Sigmoid colon (tissue), 7 donors: Measurements from ENCODE around the gene RGS9. TPM values are rescaled to one million over a fixed set of nuclear protein-coding genes. Genes with fewer than 3 reads are reported as not detected.

ENCODE experiments used
- DNase-seq: peaks from one replicate; pipeline ENCODE4 v3.0.0-alpha.2; 2019
- H3K27ac ChIP-seq, 4 donors: fragments of 200-600 bp; sonication (generic); one replicate each; pipeline ENCODE4 v1.5.1; 2016 to 2019; ENCODE audit warnings: mild to moderate bottlenecking in 1 of 4
- H3K27me3 ChIP-seq, 3 donors: fragments of 200-600 bp; sonication (generic); one replicate each; pipeline ENCODE4 v1.5.1; 2019; ENCODE audit warnings: mild to moderate bottlenecking in 1 of 3
- H3K36me3 ChIP-seq, 4 donors: fragments of 200-600 bp; sonication (generic); one replicate each; pipeline ENCODE4 v1.5.1; 2016 to 2019
- H3K4me1 ChIP-seq, 4 donors: fragments of 200-600 bp; sonication (generic); one replicate each; pipeline ENCODE4 v1.5.1; 2017 to 2019
- H3K4me3 ChIP-seq, 4 donors: fragments of 200-600 bp; sonication (generic); one replicate each; pipeline ENCODE4 v1.5.1; 2017 to 2019; ENCODE audit warnings: mild to moderate bottlenecking in 2 of 4, moderate library complexity in 1 of 4
- H3K9me3 ChIP-seq, 4 donors: fragments of 200-600 bp in 3 of 4; sonication (generic) in 3 of 4; one replicate each; pipeline versions ENCODE4 v1.5.1 to v1.6.1; 2013 to 2019
- CTCF ChIP-seq, 4 experiments: fragments of 450-650 bp in 3 of 4; fragments of 200-600 bp in 1 of 4; IDR thresholded peaks; one replicate each; pipeline ENCODE4 v1.5.1; 2016 to 2019; ENCODE audit warnings: antibody characterized with exemption in 4 of 4, mild to moderate bottlenecking in 3 of 4, moderate library complexity in 2 of 4
- EP300 ChIP-seq, 4 donors: sonication (generic); formaldehyde crosslinking; IDR thresholded peaks; one replicate each; pipeline ENCODE4 v1.6.1; 2017; ENCODE audit warnings: antibody characterized with exemption in 4 of 4
- POLR2A ChIP-seq, 2 donors: fragments of 450-650 bp; IDR thresholded peaks; one replicate each; pipeline ENCODE4 v1.6.1; 2016; ENCODE audit warnings: antibody characterized with exemption in 2 of 2, mild to moderate bottlenecking in 2 of 2, moderate library complexity in 2 of 2
- POLR2AphosphoS5 ChIP-seq, 4 donors: sonication (generic); formaldehyde crosslinking; IDR thresholded peaks; one replicate each; pipeline ENCODE4 v1.6.1; 2017; ENCODE audit warnings: antibody characterized with exemption in 4 of 4
- WGBS, 2 donors: extraction: QIAGEN DNeasy Blood & Tissue Kit; methylation state at CpG; one replicate each; pipeline ENCODE4 v1.1.7; 2013; 5-methylcytosine and 5-hydroxymethylcytosine counted together
- intact Hi-C: fragments of 100-400 bp; cut with DNase I; formaldehyde crosslinking; loops from one replicate; pipeline ENCODE4 v1.15.1; 2023
- polyA plus RNA-seq, 3 donors: library from polyadenylated mRNA; stranded (reverse); fragments of 200-250 nt; gene quantifications; one replicate each; pipeline ENCODE4 v1.2.3, GENCODE V29; 2013
- total RNA-seq, 4 donors: library from RNA; depleted of rRNA; stranded (reverse); fragments of >200 nt; gene quantifications; one replicate each; pipeline ENCODE4 v1.1.0, GENCODE V29; 2016
- donor health status: healthy with polysubstance abuse.
- donor health status: Bipolar disorder and iron deficiency.
- donor health status: healthy.

The RGS9 gene
- total and polyA plus RNA-seq, 7 donors = 5.0 to 30.5 (median 16.9) TPM

GRCh38 chr17:65173284-65173793 is 36.2 kb downstream of the RGS9 start:
- Histone ChIP-seq H3K36me3 (peaks cover 0 to 4% (median 0%) of the 10 kb centered on the region in 4 donors), H3K4me1 (peaks cover 0 to 9% (median 0%) of the 10 kb centered on the region in 4 donors), H3K27me3 (no peaks in the 10 kb centered on the region), H3K9me3 (no peaks in the 10 kb centered on the region), H3K4me3 (no peak overlapping the region), H3K27ac (no peak overlapping the region)
- intact Hi-C loops = no loop called here
- WGBS, 2 donors = 33 to 38% methylated on average over 12 of the region's 12 CpGs
- TF ChIP-seq POLR2AphosphoS5 (IDR thresholded peaks at IDR 0.05) = no peak
- TF ChIP-seq EP300 (IDR thresholded peaks at IDR 0.05) = no peak
- TF ChIP-seq POLR2A (IDR thresholded peaks at IDR 0.05) = no peak
- no peak for TF ChIP-seq CTCF (IDR thresholded peaks at IDR 0.05)
- no peak for DNase-seq

- Histone ChIP-seq H3K36me3 (peaks cover 0 to 4% (median 0%) of the 10 kb centered on the region in 4 donors), H3K9me3 (no peaks in the 10 kb centered on the region), H3K4me3 (no peak overlapping the region), H3K27ac (no peak overlapping the region), H3K27me3 (no peaks in the 10 kb centered on the region), H3K4me1 (peaks cover 0 to 9% (median 0%) of the 10 kb centered on the region in 4 donors)
- no peak for TF ChIP-seq POLR2A (IDR thresholded peaks at IDR 0.05)
- no peak for TF ChIP-seq CTCF (IDR thresholded peaks at IDR 0.05)
- no peak for TF ChIP-seq EP300 (IDR thresholded peaks at IDR 0.05)
- no peak for TF ChIP-seq POLR2AphosphoS5 (IDR thresholded peaks at IDR 0.05)
- intact Hi-C loops = no loop called here
- WGBS, 2 donors = 91 to 96% methylated on average over 9 of the region's 9 CpGs
- DNase-seq = no peak
These were observed 37.0 kb downstream of the RGS9 start for GRCh38 chr17:65173976-65174683.

GRCh38 chr17:65174974-65175373 is 37.8 kb downstream of the RGS9 start:
- H3K27ac ChIP-seq = no peak overlapping the region
- H3K27me3 ChIP-seq = no peaks in the 10 kb centered on the region
- H3K4me3 ChIP-seq = no peak overlapping the region
- TF ChIP-seq EP300 (IDR thresholded peaks at IDR 0.05) (no peak), POLR2AphosphoS5 (IDR thresholded peaks at IDR 0.05) (no peak), POLR2A (IDR thresholded peaks at IDR 0.05) (no peak), CTCF (IDR thresholded peaks at IDR 0.05) (no peak)
- no peaks in the 10 kb centered on the region for H3K36me3 ChIP-seq
- no peak for DNase-seq
- 79 to 81% methylated on average over 2 of the region's 2 CpGs for WGBS, 2 donors
- H3K4me1 ChIP-seq = peaks cover 0 to 9% (median 0%) of the 10 kb centered on the region in 4 donors
- intact Hi-C loops = no loop called here
- H3K9me3 ChIP-seq = no peaks in the 10 kb centered on the region

GRCh38 chr17:65175952-65176351 is 38.8 kb downstream of the RGS9 start:
- Histone ChIP-seq H3K27ac (no peak overlapping the region), H3K36me3 (no peaks in the 10 kb centered on the region), H3K4me3 (no peak overlapping the region), H3K27me3 (no peaks in the 10 kb centered on the region), H3K4me1 (peaks cover 0 to 3% (median 0%) of the 10 kb centered on the region in 4 donors), H3K9me3 (no peaks in the 10 kb centered on the region)
- intact Hi-C loops = no loop called here
- TF ChIP-seq EP300 (IDR thresholded peaks at IDR 0.05) (no peak), POLR2AphosphoS5 (IDR thresholded peaks at IDR 0.05) (no peak), CTCF (IDR thresholded peaks at IDR 0.05) (no peak), POLR2A (IDR thresholded peaks at IDR 0.05) (no peak)
- no peak for DNase-seq
